CD8-positive, alpha-beta memory T cell (primary cell): ENCODE results near the gene MEIS2. TPM values are rescaled to one million over a fixed set of nuclear protein-coding genes. Genes with fewer than 3 reads are reported as not detected.

ENCODE experiments used
- CTCF ChIA-PET: fragments of 350-600 bp; sonication (Branson Sonifier 250); formaldehyde crosslinking; loops from one replicate; lab custom pipeline; 2021; ENCODE audit warnings: antibody characterized with exemption; lab: Charles Lee
- POLR2A ChIA-PET: fragments of 350-600 bp; sonication (Branson Sonifier 250); formaldehyde crosslinking; loops from one replicate; lab custom pipeline; 2021; ENCODE audit warnings: antibody characterized with exemption; lab: Charles Lee
- DNase-seq, 5 donors: peaks; one replicate each; pipeline versions ENCODE4 v3.0.0 to v3.0.0-alpha.2; 2020 to 2022; ENCODE audit warnings: mixed read lengths in 1 of 5
- H3K27ac ChIP-seq: one replicate; pipeline ENCODE4 v1.7.0; 2013; ENCODE audit warnings: low read depth, mild to moderate bottlenecking, low read length, moderate library complexity
- H3K27me3 ChIP-seq: 2 replicates; pipeline ENCODE4 v1.7.0; 2013; ENCODE audit warnings: low read length, mild to moderate bottlenecking; ENCODE audit not compliant: insufficient read depth, poor library complexity, severe bottlenecking
- H3K36me3 ChIP-seq: 2 replicates; pipeline ENCODE4 v1.7.0; 2013; ENCODE audit warnings: mild to moderate bottlenecking, low read length, moderate library complexity; ENCODE audit not compliant: insufficient read depth
- H3K4me1 ChIP-seq: 2 replicates; pipeline ENCODE4 v1.7.0; 2013; ENCODE audit warnings: mild to moderate bottlenecking, low read length, moderate library complexity; ENCODE audit not compliant: insufficient read depth
- H3K4me3 ChIP-seq: 2 replicates; pipeline ENCODE4 v1.7.0; 2013; ENCODE audit warnings: mild to moderate bottlenecking, low read length
- H3K9me3 ChIP-seq: 2 replicates; pipeline ENCODE4 v1.7.0; 2013; ENCODE audit warnings: mild to moderate bottlenecking, low read length
- H3K27ac Mint-ChIP-seq, 8 donors: one replicate each; pipeline ENCODE4 v1.8.0; 2020 to 2021; ENCODE audit warnings: mixed read lengths in 8 of 8, mild to moderate bottlenecking in 6 of 8, inconsistent platforms in 3 of 8, moderate library complexity in 3 of 8
- H3K27me3 Mint-ChIP-seq, 2 donors: one replicate each; pipeline ENCODE4 v1.8.0; 2020 to 2021; ENCODE audit warnings: mixed read lengths in 2 of 2, mild to moderate bottlenecking in 1 of 2, moderate library complexity in 1 of 2
- H3K36me3 Mint-ChIP-seq, 3 donors: one replicate each; pipeline ENCODE4 v1.8.0; 2020 to 2021; ENCODE audit warnings: mixed read lengths in 3 of 3, inconsistent platforms in 1 of 3, mild to moderate bottlenecking in 1 of 3
- H3K4me1 Mint-ChIP-seq, 3 donors: one replicate each; pipeline ENCODE4 v1.8.0; 2020 to 2021; ENCODE audit warnings: mixed read lengths in 3 of 3, inconsistent platforms in 1 of 3, mild to moderate bottlenecking in 1 of 3
- H3K4me3 Mint-ChIP-seq, 7 donors: one replicate each; pipeline ENCODE4 v1.8.0; 2020 to 2021; ENCODE audit warnings: mixed read lengths in 7 of 7, mild to moderate bottlenecking in 6 of 7, moderate library complexity in 4 of 7, inconsistent platforms in 2 of 7
- H3K9me3 Mint-ChIP-seq, 5 donors: one replicate each; pipeline ENCODE4 v1.8.0; 2020 to 2022; ENCODE audit warnings: mixed read lengths in 5 of 5, mild to moderate bottlenecking in 3 of 5, moderate library complexity in 2 of 5, inconsistent platforms in 1 of 5
- polyA plus RNA-seq: library from polyadenylated mRNA; unstranded; fragments of 300-500 nt; fragmentation: Illumina TruSeq; gene quantifications from one replicate; pipeline ENCODE4 v1.2.3, GENCODE V29; 2021
- total RNA-seq, 2 experiments: library from RNA; stranded (reverse); gene quantifications; one replicate each; pipeline ENCODE4 v1.2.3, GENCODE V29; 2021

The MEIS2 gene
- total and polyA plus RNA-seq, 3 experiments from 2014 or later, result not detected

- Histone ChIP-seq H3K9me3 (no peaks in the 10 kb centered on the region), H3K36me3 (no peaks in the 10 kb centered on the region), H3K27me3 (no peaks in the 10 kb centered on the region), H3K4me3 (no peak overlapping the region), H3K27ac (no peak overlapping the region), H3K4me1 (no peaks in the 10 kb centered on the region)
- H3K4me3 Mint-ChIP-seq, result no peak overlapping the region
- ChIA-PET CTCF (no interaction called here), POLR2A (no interaction called here)
- H3K36me3 Mint-ChIP-seq, result no peaks in the 10 kb centered on the region
- peaks cover 0 to 2% of the 10 kb centered on the region in 2 donors for H3K27me3 Mint-ChIP-seq
- peaks cover 0 to 5% (median 0%) of the 10 kb centered on the region in 5 donors for H3K9me3 Mint-ChIP-seq
- no peak overlapping the region for H3K27ac Mint-ChIP-seq
- no peaks in the 10 kb centered on the region for H3K4me1 Mint-ChIP-seq
- no peak for DNase-seq
Observed at GRCh38 chr15:36914466-36914865, 185.9 kb downstream of the MEIS2 start.

GRCh38 chr15:36912311-36912712 is 188.0 kb downstream of the MEIS2 start:
- CTCF ChIA-PET, result no interaction called here
- no peaks in the 10 kb centered on the region for H3K36me3 Mint-ChIP-seq
- POLR2A ChIA-PET, result no interaction called here

DNA sequence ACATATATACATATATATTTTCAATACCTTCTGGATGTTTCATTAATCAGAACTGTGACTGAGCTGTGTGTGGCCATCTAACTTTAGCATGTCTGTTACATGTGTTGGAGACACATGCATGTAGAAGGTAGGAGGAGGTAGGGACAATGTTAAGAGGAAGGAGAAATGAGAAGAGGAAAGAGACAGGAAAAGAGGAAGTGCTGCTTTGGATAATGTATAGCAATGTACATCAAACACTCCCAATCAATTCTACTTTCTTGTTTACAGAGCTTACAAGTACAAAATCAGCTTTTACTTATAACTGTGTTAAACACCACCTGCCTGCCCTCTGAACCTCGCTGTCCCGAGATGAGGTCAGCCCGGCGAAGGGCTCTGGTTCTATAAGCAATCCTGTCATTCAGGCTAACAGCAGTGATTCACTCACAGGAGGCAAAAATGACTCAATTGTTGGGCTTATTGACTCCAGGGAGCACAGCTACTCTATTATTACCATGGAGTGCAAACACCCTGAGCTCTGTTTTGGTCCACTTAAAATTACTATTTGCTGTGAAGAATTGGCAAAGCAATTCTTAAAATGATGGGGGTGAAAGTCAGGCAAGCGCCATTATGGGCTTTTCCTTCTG is 188.9 kb downstream of the MEIS2 start:
- H3K27ac Mint-ChIP-seq, result no peak overlapping the region
- Histone ChIP-seq H3K36me3 (no peaks in the 10 kb centered on the region), H3K27me3 (no peaks in the 10 kb centered on the region), H3K9me3 (no peaks in the 10 kb centered on the region), H3K4me3 (no peak overlapping the region), H3K4me1 (no peaks in the 10 kb centered on the region), H3K27ac (no peak overlapping the region)
- peaks cover 2 to 4% of the 10 kb centered on the region in 2 donors for H3K27me3 Mint-ChIP-seq
- H3K9me3 Mint-ChIP-seq, result peaks cover 0 to 2% (median 0%) of the 10 kb centered on the region in 5 donors
- no peak overlapping the region for H3K4me3 Mint-ChIP-seq
- DNase-seq, result no peak
- POLR2A ChIA-PET, result no interaction called here
- H3K4me1 Mint-ChIP-seq, result no peaks in the 10 kb centered on the region
- CTCF ChIA-PET, result no interaction called here
- no peaks in the 10 kb centered on the region for H3K36me3 Mint-ChIP-seq

More at GRCh38 chr15:36912311-36912712, 188.0 kb downstream of the MEIS2 start:
- Histone ChIP-seq H3K9me3 (no peaks in the 10 kb centered on the region), H3K4me1 (no peaks in the 10 kb centered on the region), H3K27me3 (no peaks in the 10 kb centered on the region), H3K27ac (no peak overlapping the region), H3K36me3 (no peaks in the 10 kb centered on the region), H3K4me3 (no peak overlapping the region)
- Mint-ChIP-seq H3K9me3 (peaks cover 0 to 2% (median 0%) of the 10 kb centered on the region in 5 donors), H3K4me3 (no peak overlapping the region), H3K27me3 (peaks cover 2 to 4% of the 10 kb centered on the region in 2 donors), H3K4me1 (no peaks in the 10 kb centered on the region), H3K27ac (no peak overlapping the region)
- no peak for DNase-seq

DNA sequence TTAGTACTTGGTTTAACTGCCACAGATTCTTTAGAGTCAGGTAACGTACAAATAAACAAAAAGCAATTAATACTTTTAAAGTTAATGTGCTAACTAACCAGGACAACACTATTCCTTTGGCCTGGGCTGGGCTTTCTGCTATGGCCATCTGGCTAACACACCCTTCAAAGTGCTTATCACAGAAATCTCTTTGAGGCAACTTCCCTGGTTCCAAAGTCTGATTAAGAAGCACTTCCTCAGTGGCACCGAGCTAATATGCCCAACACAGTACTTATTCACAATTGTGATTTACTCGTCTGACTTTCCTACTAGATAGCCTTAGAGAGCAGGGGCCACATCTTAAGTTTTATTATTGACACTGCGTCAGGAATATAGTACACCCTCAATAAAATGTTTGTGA is 191.4 kb downstream of the MEIS2 start:
- Mint-ChIP-seq H3K4me1 (no peaks in the 10 kb centered on the region), H3K27ac (no peak overlapping the region), H3K9me3 (peaks cover 0 to 2% (median 0%) of the 10 kb centered on the region in 5 donors), H3K36me3 (no peaks in the 10 kb centered on the region), H3K27me3 (peaks cover 2 to 4% of the 10 kb centered on the region in 2 donors), H3K4me3 (no peak overlapping the region)
- DNase-seq, result no peak
- ChIA-PET CTCF (no interaction called here), POLR2A (no interaction called here)
- H3K9me3 ChIP-seq, result no peaks in the 10 kb centered on the region
- H3K36me3 ChIP-seq, result no peaks in the 10 kb centered on the region
- no peaks in the 10 kb centered on the region for H3K4me1 ChIP-seq
- H3K4me3 ChIP-seq, result no peak overlapping the region
- no peak overlapping the region for H3K27ac ChIP-seq
- H3K27me3 ChIP-seq, result no peaks in the 10 kb centered on the region

DNA sequence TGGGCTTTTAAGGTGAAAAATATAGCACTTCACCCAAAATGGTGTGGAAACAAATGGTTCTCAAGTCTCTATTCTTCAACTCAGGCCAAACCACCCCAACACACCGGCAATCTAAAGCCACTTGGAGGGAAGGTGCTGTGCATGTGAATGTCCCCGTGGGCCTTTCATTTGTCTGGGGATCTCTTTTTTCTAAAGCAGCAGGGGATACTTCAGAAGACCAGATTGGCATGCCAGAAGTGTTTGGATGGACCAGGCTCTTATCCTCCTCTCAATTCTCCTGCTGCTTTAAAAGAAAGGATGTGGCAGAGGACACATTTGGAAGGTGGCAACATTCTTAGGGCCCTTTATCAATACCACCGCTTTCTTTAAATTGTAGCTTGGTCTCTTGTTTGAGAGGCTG is 193.1 kb downstream of the MEIS2 start:
- H3K4me3 ChIP-seq, result no peak overlapping the region
- no peak overlapping the region for H3K4me3 Mint-ChIP-seq
- no peaks in the 10 kb centered on the region for H3K4me1 Mint-ChIP-seq
- peaks cover 0 to 2% (median 0%) of the 10 kb centered on the region in 5 donors for H3K9me3 Mint-ChIP-seq
- DNase-seq, result no peak
- no peaks in the 10 kb centered on the region for H3K36me3 Mint-ChIP-seq
- POLR2A ChIA-PET, result no interaction called here
- no peaks in the 10 kb centered on the region for H3K4me1 ChIP-seq
- CTCF ChIA-PET, result no interaction called here
- H3K27me3 ChIP-seq, result no peaks in the 10 kb centered on the region
- no peaks in the 10 kb centered on the region for H3K9me3 ChIP-seq
- no peaks in the 10 kb centered on the region for H3K36me3 ChIP-seq
- H3K27ac ChIP-seq, result no peak overlapping the region
- H3K27ac Mint-ChIP-seq, result no peak overlapping the region
- peaks cover 4 to 7% of the 10 kb centered on the region in 2 donors for H3K27me3 Mint-ChIP-seq

DNA sequence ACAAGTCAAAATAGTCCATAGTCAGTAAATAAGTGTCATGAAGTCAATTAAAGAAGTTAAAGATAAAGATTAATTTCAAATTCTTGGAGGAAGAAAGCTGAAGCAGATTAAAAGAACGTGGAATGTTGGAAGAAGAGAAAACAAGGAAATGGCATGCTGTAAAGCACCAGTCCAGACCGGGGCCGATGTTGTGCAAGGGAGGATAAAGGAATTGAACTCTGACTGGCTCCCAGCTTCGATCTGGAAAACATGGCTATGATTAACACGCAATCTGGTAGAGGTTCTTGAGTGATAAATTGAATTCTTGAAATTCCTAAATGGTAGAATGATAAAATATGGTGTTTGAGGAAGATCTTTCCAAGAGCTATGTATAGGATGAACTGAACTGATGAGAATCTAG is 194.4 kb downstream of the MEIS2 start:
- Histone ChIP-seq H3K27me3 (no peaks in the 10 kb centered on the region), H3K4me1 (no peaks in the 10 kb centered on the region), H3K27ac (no peak overlapping the region), H3K4me3 (no peak overlapping the region), H3K36me3 (no peaks in the 10 kb centered on the region), H3K9me3 (no peaks in the 10 kb centered on the region)
- Mint-ChIP-seq H3K4me1 (no peaks in the 10 kb centered on the region), H3K27ac (no peak overlapping the region), H3K36me3 (no peaks in the 10 kb centered on the region), H3K9me3 (no peaks in the 10 kb centered on the region), H3K27me3 (peaks cover 4 to 13% of the 10 kb centered on the region in 2 donors), H3K4me3 (no peak overlapping the region)
- POLR2A ChIA-PET, result no interaction called here
- CTCF ChIA-PET, result no interaction called here
- DNase-seq, result no peak

DNA sequence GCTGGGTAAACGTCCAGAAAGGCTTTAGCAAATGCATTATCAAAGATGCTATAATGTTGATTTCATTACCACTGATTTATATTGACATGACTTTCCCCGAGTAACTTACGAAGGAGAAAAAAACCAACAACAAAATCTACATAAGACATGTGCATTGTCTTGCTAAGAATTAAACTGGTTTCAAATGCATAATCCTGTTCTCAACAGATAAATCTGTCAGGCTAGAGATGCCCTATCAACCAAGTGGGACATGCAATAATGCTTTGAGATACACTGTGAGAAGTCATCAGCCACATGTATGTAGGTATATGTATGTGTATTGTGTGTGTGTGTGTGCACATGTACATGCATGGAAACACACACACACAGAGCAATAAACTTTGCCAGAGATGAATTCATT is 195.6 kb downstream of the MEIS2 start:
- H3K4me1 Mint-ChIP-seq, result no peaks in the 10 kb centered on the region

DNA sequence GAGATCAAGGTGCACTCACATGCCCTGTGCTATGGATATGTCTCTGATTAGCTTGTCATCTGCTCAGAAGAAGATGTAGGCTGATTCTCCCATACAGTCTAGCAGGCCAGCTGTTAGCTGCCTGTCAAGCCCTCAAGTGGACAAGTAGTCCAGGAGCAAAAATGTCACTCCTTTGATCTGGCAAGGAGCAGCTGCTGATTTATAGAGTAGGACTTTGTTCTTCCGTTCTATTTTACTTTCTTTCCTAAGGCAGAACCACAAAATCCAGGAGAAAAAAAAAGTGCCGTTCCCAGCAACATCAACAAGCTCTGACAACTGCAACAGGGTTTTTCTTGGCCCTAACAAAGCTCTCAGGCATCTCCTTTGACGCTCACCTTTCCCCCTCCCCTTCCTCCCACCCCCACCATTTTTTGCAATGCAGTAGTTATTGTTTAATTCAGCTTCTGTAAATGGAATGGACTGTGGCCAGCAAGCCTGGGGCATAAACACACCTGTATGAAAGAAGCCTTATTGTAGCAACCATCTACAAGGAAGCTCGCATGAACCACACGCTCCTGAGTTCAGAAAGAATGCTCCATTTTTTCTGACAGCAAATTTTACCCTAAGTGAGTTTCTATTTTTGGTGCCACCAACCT is 196.3 kb downstream of the MEIS2 start:
- no peak overlapping the region for H3K27ac Mint-ChIP-seq
- DNase-seq, result no peak
- no peak overlapping the region for H3K4me3 Mint-ChIP-seq
- H3K4me1 Mint-ChIP-seq, result no peaks in the 10 kb centered on the region
- no peaks in the 10 kb centered on the region for H3K36me3 ChIP-seq
- H3K27ac ChIP-seq, result no peak overlapping the region
- H3K36me3 Mint-ChIP-seq, result no peaks in the 10 kb centered on the region
- no peaks in the 10 kb centered on the region for H3K27me3 ChIP-seq
- no peak overlapping the region for H3K4me3 ChIP-seq
- ChIA-PET CTCF (no interaction called here), POLR2A (no interaction called here)
- H3K4me1 ChIP-seq, result no peaks in the 10 kb centered on the region
- H3K9me3 ChIP-seq, result no peaks in the 10 kb centered on the region
- H3K27me3 Mint-ChIP-seq, result peaks cover 3 to 11% of the 10 kb centered on the region in 2 donors
- H3K9me3 Mint-ChIP-seq, result no peaks in the 10 kb centered on the region

More for the DNA sequence above, 195.6 kb downstream of the MEIS2 start:
- H3K4me1 ChIP-seq, result no peaks in the 10 kb centered on the region
- H3K36me3 ChIP-seq, result no peaks in the 10 kb centered on the region
- no peak overlapping the region for H3K4me3 Mint-ChIP-seq
- CTCF ChIA-PET, result no interaction called here
- POLR2A ChIA-PET, result no interaction called here
- no peak overlapping the region for H3K4me3 ChIP-seq
- H3K9me3 Mint-ChIP-seq, result no peaks in the 10 kb centered on the region
- no peaks in the 10 kb centered on the region for H3K9me3 ChIP-seq
- H3K27ac ChIP-seq, result no peak overlapping the region
- no peak for DNase-seq
- H3K27me3 ChIP-seq, result no peaks in the 10 kb centered on the region
- no peak overlapping the region for H3K27ac Mint-ChIP-seq
- H3K27me3 Mint-ChIP-seq, result peaks cover 3 to 13% of the 10 kb centered on the region in 2 donors
- no peaks in the 10 kb centered on the region for H3K36me3 Mint-ChIP-seq
